ENCODE results near the gene CCDC149. TPM values are rescaled to one million over a fixed set of nuclear protein-coding genes. Genes with fewer than 3 reads are reported as not detected.

Gene CCDC149
- total and polyA plus RNA-seq, 2 of the 13 experiments (the other 11 are each of a cell fraction or from before 2014, with no cell fraction given): 0.44 to 0.95 TPM

DNA sequence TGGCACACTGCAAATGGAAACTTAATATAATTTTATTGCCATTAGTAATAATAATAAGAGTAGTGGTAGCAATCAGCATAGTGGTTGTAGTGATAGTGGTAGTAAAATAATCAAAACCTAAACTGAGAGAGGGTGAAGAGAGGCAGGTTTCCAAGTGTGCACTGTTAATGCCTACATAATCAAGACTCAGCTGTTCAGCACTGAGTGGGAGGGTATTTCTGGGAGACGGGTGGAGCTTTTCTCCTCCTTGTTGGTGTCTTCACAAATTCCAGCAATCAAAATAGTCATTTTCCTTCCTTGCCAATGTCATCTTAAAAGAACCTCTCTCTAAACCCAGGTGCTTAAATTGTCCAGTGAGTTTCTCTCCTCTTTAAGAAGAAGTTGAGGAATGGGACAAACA, 18.6 kb downstream of the CCDC149 start:
- Histone ChIP-seq H3K4me2 (ENCODE audit: low read depth, low read length) (no peak overlapping the region), H4K20me1 (ENCODE audit: insufficient read depth, low read length) (no peaks in the 10 kb centered on the region), H3K27ac (ENCODE audit: extremely low read length, insufficient read depth, low read length) (no peak overlapping the region), H3K9me3 (ENCODE audit: low read length) (no peaks in the 10 kb centered on the region), H3K9ac (ENCODE audit: insufficient read depth, low read depth, low read length) (no peak overlapping the region), H3K36me3 (replicated peaks in 1 of 2; ENCODE audit: control insufficient read depth in 1 of 2, insufficient read depth in 2 of 2, low read length in 2 of 2) (no peaks in the 10 kb centered on the region), H3K4me1 (ENCODE audit: insufficient read depth, low read length) (no peaks in the 10 kb centered on the region), H2AFZ (ENCODE audit: low read length) (no peak overlapping the region), H3K27me3 (ENCODE audit: control insufficient read depth in 1 of 2, insufficient read depth in 2 of 2, low read length in 2 of 2) (peaks cover 0 to 4% of the 10 kb centered on the region in 2 experiments; a peak in 1 of 5 replicates), H3K79me2 (ENCODE audit: insufficient read depth, low read length) (no peaks in the 10 kb centered on the region), H3K4me3 (replicated peaks in 1 of 3; ENCODE audit: insufficient read depth in 1 of 3, low read depth in 2 of 3, low read length in 3 of 3) (no peak overlapping the region)
- ChIA-PET CTCF (ENCODE audit: low intra/inter-chr PET ratio, low total read pairs) (no interaction called here), POLR2A (no interaction called here)
- no TSS peak for BruUV-seq (replicated peaks)
- FAIRE-seq: no peak
- WGBS (ENCODE audit: low lambda C conversion rate): 100% methylated on average over 1 of the region's 1 CpG
- in situ Hi-C loops (cut with HindIII; ENCODE audit: extremely low pct_ligation_motif_present, low pct_unique_long_range_greater_than_20kb): no loop called here
- no peak for TF ChIP-seq ZNF33A (CRISPR knock-in tag; IDR thresholded peaks at IDR 0.05; ENCODE audit: borderline replicate concordance)
- no peak for TF ChIP-seq ETV6 (CRISPR knock-in tag; conservative IDR thresholded peaks at IDR 0.05)
- no peak for TF ChIP-seq KLF11 (CRISPR knock-in tag; IDR thresholded peaks at IDR 0.05)
- TF ChIP-seq NR2F2 (IDR thresholded peaks at IDR 0.05; ENCODE audit: borderline replicate concordance, low read depth): no peak
- TF ChIP-seq NONO (IDR thresholded peaks at IDR 0.05): no peak
- TF ChIP-seq NONO (CRISPR knock-in tag; conservative IDR thresholded peaks at IDR 0.05): no peak
- no peak for TF ChIP-seq SPEN (CRISPR knock-in tag; IDR thresholded peaks at IDR 0.05; ENCODE audit: low read depth)
- TF ChIP-seq, protein P1, sequence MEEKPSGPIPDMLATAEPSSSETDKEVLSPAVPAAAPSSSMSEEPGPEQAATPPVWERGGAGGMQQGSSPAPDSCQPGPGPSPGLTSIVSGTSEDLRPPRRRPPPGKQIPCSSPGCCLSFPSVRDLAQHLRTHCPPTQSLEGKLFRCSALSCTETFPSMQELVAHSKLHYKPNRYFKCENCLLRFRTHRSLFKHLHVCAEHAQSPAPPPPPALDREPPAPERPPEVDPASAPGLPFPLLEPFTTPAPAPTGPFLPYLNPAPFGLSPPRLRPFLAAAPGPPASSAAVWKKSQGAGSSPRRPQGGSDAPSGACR (CRISPR knock-in tag; IDR thresholded peaks at IDR 0.05): no peak
- no peak for TF ChIP-seq ZNF430 (CRISPR knock-in tag; IDR thresholded peaks at IDR 0.05)
- TF ChIP-seq, protein P2, sequence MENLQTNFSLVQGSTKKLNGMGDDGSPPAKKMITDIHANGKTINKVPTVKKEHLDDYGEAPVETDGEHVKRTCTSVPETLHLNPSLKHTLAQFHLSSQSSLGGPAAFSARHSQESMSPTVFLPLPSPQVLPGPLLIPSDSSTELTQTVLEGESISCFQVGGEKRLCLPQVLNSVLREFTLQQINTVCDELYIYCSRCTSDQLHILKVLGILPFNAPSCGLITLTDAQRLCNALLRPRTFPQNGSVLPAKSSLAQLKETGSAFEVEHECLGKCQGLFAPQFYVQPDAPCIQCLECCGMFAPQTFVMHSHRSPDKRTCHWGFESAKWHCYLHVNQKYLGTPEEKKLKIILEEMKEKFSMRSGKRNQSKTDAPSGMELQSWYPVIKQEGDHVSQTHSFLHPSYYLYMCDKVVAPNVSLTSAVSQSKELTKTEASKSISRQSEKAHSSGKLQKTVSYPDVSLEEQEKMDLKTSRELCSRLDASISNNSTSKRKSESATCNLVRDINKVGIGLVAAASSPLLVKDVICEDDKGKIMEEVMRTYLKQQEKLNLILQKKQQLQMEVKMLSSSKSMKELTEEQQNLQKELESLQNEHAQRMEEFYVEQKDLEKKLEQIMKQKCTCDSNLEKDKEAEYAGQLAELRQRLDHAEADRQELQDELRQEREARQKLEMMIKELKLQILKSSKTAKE (CRISPR knock-in tag; IDR thresholded peaks at IDR 0.05; ENCODE audit: borderline replicate concordance): no peak
- no peak for DNase-seq (ENCODE audit: low spot score)
- ATAC-seq: no peak
- intact Hi-C loops (cut with micrococcal nuclease; ENCODE audit: unreplicated experiment): no loop called here

Measured in HepG2 (cell line).